H1 (cell line): ENCODE data around the gene UQCRFS1. TPM values are rescaled to one million over a fixed set of nuclear protein-coding genes. Genes with fewer than 3 reads are reported as not detected.

Source experiments
- CTCF ChIA-PET: fragments of 300-600 bp; sonication (Branson Sonifier 250); formaldehyde crosslinking; loops from one replicate; lab custom pipeline; 2021; ENCODE audit not compliant: partially characterized antibody; lab: Charles Lee
- POLR2A ChIA-PET: fragments of 300-600 bp; sonication (Branson Sonifier 250); formaldehyde crosslinking; loops from one replicate; lab custom pipeline; 2021; ENCODE audit warnings: inconsistent platforms; ENCODE audit not compliant: partially characterized antibody; lab: Charles Lee
- DNase-seq, 2 experiments: peaks; one replicate each; pipeline versions ENCODE4 v3.0.0 to v3.0.0-alpha.2; 2010 to 2022; ENCODE audit warnings: low spot score in 2 of 2, low read depth in 1 of 2, mixed read lengths in 1 of 2
- FAIRE-seq: peaks from 2 replicates; lab custom pipeline; 2011; peaks lifted over from hg19 to GRCh38; lab: Jason Lieb, UNC
- H2AFZ ChIP-seq: 2 replicates; pipeline ENCODE4 v1.8.1; 2012; ENCODE audit warnings: low read length, inconsistent platforms
- H2AK5ac ChIP-seq: 2 replicates; pipeline ENCODE4 v1.6.1; 2013; ENCODE audit warnings: low read depth, low read length
- H2BK120ac ChIP-seq: replicated peaks from 2 replicates; pipeline ENCODE3; 2013; ENCODE audit warnings: low read depth, low read length, inconsistent platforms
- H2BK12ac ChIP-seq: 2 replicates; pipeline ENCODE4 v1.6.1; 2013; ENCODE audit warnings: low read depth, low read length
- H2BK15ac ChIP-seq: 2 replicates; pipeline ENCODE4 v1.6.1; 2013; ENCODE audit warnings: low read length
- H2BK20ac ChIP-seq: 2 replicates; pipeline ENCODE4 v1.6.1; 2013; ENCODE audit warnings: low read length
- H2BK5ac ChIP-seq: 2 replicates; pipeline ENCODE4 v1.6.1; 2013; ENCODE audit warnings: low read depth, low read length
- H3K14ac ChIP-seq: 2 replicates; pipeline ENCODE4 v1.6.1; 2013; ENCODE audit warnings: inconsistent platforms; ENCODE audit not compliant: insufficient read length
- H3K18ac ChIP-seq: 2 replicates; pipeline ENCODE4 v1.6.1; 2013; ENCODE audit warnings: low read length; ENCODE audit errors: extremely low read depth
- H3K23ac ChIP-seq: 2 replicates; pipeline ENCODE4 v1.6.1; 2013; ENCODE audit warnings: inconsistent platforms; ENCODE audit not compliant: insufficient read length
- H3K23me2 ChIP-seq: 2 replicates; pipeline ENCODE4 v1.6.1; 2013; ENCODE audit warnings: low read depth, low read length
- H3K27ac ChIP-seq: 2 replicates; pipeline ENCODE4 v1.6.1; 2011; ENCODE audit warnings: low read depth, low read length, inconsistent platforms
- H3K27me3 ChIP-seq, 4 experiments: replicated peaks in 1 of 4; 1 replicate in 1 of 4; 2 replicates in 3 of 4; pipeline versions ENCODE4 v1.6.1 to v1.8.1; 2011 to 2013; ENCODE audit warnings: low read length in 3 of 4, mild to moderate bottlenecking in 3 of 4, inconsistent platforms in 2 of 4, mixed read lengths in 2 of 4, moderate library complexity in 1 of 4; ENCODE audit not compliant: control insufficient read depth in 3 of 4, insufficient read depth in 3 of 4; ENCODE audit errors: extremely low read depth in 1 of 4
- H3K36me3 ChIP-seq, 4 experiments: 2 replicates each; pipeline versions ENCODE4 v1.6.1 to v1.8.1; 2011 to 2013; ENCODE audit warnings: mild to moderate bottlenecking in 4 of 4, low read length in 3 of 4, moderate library complexity in 2 of 4, control low read depth in 1 of 4, inconsistent platforms in 1 of 4; ENCODE audit not compliant: insufficient read depth in 4 of 4, control insufficient read depth in 2 of 4
- H3K4ac ChIP-seq: replicated peaks from 2 replicates; pipeline ENCODE3; 2013; ENCODE audit warnings: low read length, low read depth, mixed read lengths, inconsistent platforms; ENCODE audit not compliant: insufficient read length
- H3K4me1 ChIP-seq, 4 experiments: replicated peaks in 1 of 4; 1 replicate in 1 of 4; 2 replicates in 3 of 4; pipeline versions ENCODE4 v1.6.1 to v1.8.1; 2011 to 2013; ENCODE audit warnings: low read length in 3 of 4, inconsistent platforms in 2 of 4, mixed read lengths in 1 of 4; ENCODE audit not compliant: insufficient read depth in 4 of 4, control insufficient read depth in 3 of 4
- H3K4me2 ChIP-seq, 2 experiments: 2 replicates each; pipeline versions ENCODE4 v1.6.1 to v1.8.1; 2011 to 2013; ENCODE audit warnings: low read depth in 2 of 2, low read length in 2 of 2, control low read depth in 1 of 2, inconsistent platforms in 1 of 2, mild to moderate bottlenecking in 1 of 2; ENCODE audit not compliant: insufficient read depth in 1 of 2
- H3K4me3 ChIP-seq, 4 experiments: fragments of 200-600, 300-600 bp in 1 of 4; sonication (generic), shearing (Covaris generic), sonication (Bioruptor Twin) in 1 of 4; 2 replicates each; pipeline versions ENCODE4 v1.5.1 to v1.8.1; 2011 to 2016; ENCODE audit warnings: low read length in 4 of 4, low read depth in 3 of 4, control low read depth in 2 of 4, inconsistent platforms in 2 of 4, mild to moderate bottlenecking in 2 of 4, mixed read lengths in 1 of 4, moderate library complexity in 1 of 4; ENCODE audit not compliant: insufficient read depth in 2 of 4; ENCODE audit errors: extremely low read depth in 1 of 4
- H3K56ac ChIP-seq: replicated peaks from 2 replicates; pipeline ENCODE3; 2013; ENCODE audit warnings: low read depth, mild to moderate bottlenecking, mixed read lengths, low read length, inconsistent platforms; ENCODE audit not compliant: insufficient read length
- H3K79me1 ChIP-seq: 2 replicates; pipeline ENCODE4 v1.6.1; 2013; ENCODE audit warnings: low read depth, low read length, control low read depth
- H3K79me2 ChIP-seq, 2 experiments: 2 replicates each; pipeline versions ENCODE4 v1.6.1 to v1.8.1; 2012 to 2013; ENCODE audit warnings: low read length in 2 of 2, mild to moderate bottlenecking in 2 of 2, inconsistent platforms in 1 of 2; ENCODE audit not compliant: insufficient read depth in 2 of 2, control insufficient read depth in 1 of 2
- H3K9ac ChIP-seq, 4 experiments: replicated peaks in 1 of 4; 1 replicate in 1 of 4; 2 replicates in 3 of 4; pipeline versions ENCODE4 v1.6.1 to v1.8.1; 2011 to 2013; ENCODE audit warnings: low read depth in 3 of 4, low read length in 3 of 4, control low read depth in 2 of 4, mild to moderate bottlenecking in 2 of 4, moderate library complexity in 2 of 4, inconsistent platforms in 1 of 4; ENCODE audit errors: extremely low read depth in 1 of 4
- H3K9me3 ChIP-seq, 2 experiments: 2 replicates each; pipeline versions ENCODE4 v1.6.1 to v1.8.1; 2012 to 2013; ENCODE audit warnings: mild to moderate bottlenecking in 2 of 2, moderate library complexity in 2 of 2, control low read depth in 1 of 2, inconsistent platforms in 1 of 2, low read depth in 1 of 2, low read length in 1 of 2, mixed read lengths in 1 of 2; ENCODE audit not compliant: insufficient read depth in 2 of 2
- H4K20me1 ChIP-seq, 2 experiments: replicated peaks in 1 of 2; 2 replicates each; pipeline versions ENCODE3 to v1.8.1; 2011 to 2013; ENCODE audit warnings: inconsistent platforms in 2 of 2, low read length in 2 of 2, mild to moderate bottlenecking in 1 of 2; ENCODE audit not compliant: insufficient read depth in 2 of 2, control insufficient read depth in 1 of 2
- H4K5ac ChIP-seq: 2 replicates; pipeline ENCODE4 v1.6.1; 2013; ENCODE audit warnings: low read length, low read depth, mixed read lengths, inconsistent platforms; ENCODE audit not compliant: insufficient read length
- H4K8ac ChIP-seq: 2 replicates; pipeline ENCODE4 v1.8.0; 2013; ENCODE audit warnings: mild to moderate bottlenecking, moderate library complexity, low read length, inconsistent platforms; ENCODE audit not compliant: insufficient read depth; ENCODE audit errors: extremely low read depth
- H4K91ac ChIP-seq: replicated peaks from 2 replicates; pipeline ENCODE3; 2013; ENCODE audit warnings: low read length, mixed read lengths, inconsistent platforms; ENCODE audit not compliant: insufficient read length
- MAX ChIP-seq: IDR thresholded peaks from 2 replicates; pipeline ENCODE4 v1.6.1; 2012; ENCODE audit warnings: inconsistent platforms
- PHF8 ChIP-seq: fragments of 200-600 bp; sonication (generic); conservative IDR thresholded peaks from 2 replicates; pipeline ENCODE4 v1.7.1; 2012; ENCODE audit warnings: low read depth, mild to moderate bottlenecking, inconsistent platforms, low read length, moderate library complexity
- RAD21 ChIP-seq, 2 experiments: IDR thresholded peaks in 1 of 2; conservative IDR thresholded peaks in 1 of 2; 2 replicates each; pipeline ENCODE4 v1.6.1; 2011; ENCODE audit warnings: low read depth in 2 of 2, low read length in 2 of 2, improper control_type of control experiment in 1 of 2, inconsistent platforms in 1 of 2, mild to moderate bottlenecking in 1 of 2, moderate library complexity in 1 of 2
- WGBS, 2 experiments: shearing (Covaris generic) in 1 of 2; methylation state at CpG; one replicate each; pipeline versions ENCODE4 v1.1.6 to v1.1.7; 2013 to 2015; ENCODE audit warnings: low lambda C conversion rate in 2 of 2, mixed read lengths in 2 of 2, inconsistent platforms in 1 of 2, low coverage in 1 of 2, missing lambda C conversion rate in 1 of 2; ENCODE audit not compliant: insufficient replicate concordance in 2 of 2, insufficient coverage in 1 of 2, insufficient read length in 1 of 2; ENCODE audit errors: extremely low coverage in 1 of 2, missing lambda C conversion rate in 1 of 2; 5-methylcytosine and 5-hydroxymethylcytosine counted together
- polyA plus RNA-seq, 7 experiments: library from polyadenylated mRNA; depleted of rRNA in 3 of 7; stranded (reverse) in 5 of 7; unstranded in 2 of 7; fragments of >200 nt in 5 of 7; fragments of 200-250 nt in 2 of 7; gene quantifications; 1 replicate in 5 of 7; 2 replicates in 1 of 7; 4 replicates in 1 of 7; pipeline versions ENCODE4 v1.2.1 to v1.2.3, GENCODE V29; 2011 to 2013; ENCODE audit warnings: missing spikeins in 2 of 7, mixed read lengths in 2 of 7
- total RNA-seq: library from RNA; stranded (reverse); fragmentation: NEBNext Ultra II Directional; extraction: Animal tissue kit (Norgen Biotek cat#: 25700); gene quantifications from 2 replicates; pipeline ENCODE4 v1.2.1, GENCODE V29; 2021
- TF ChIP-seq, protein P1 (sequence below), 3 experiments: IDR thresholded peaks; 1 replicate in 2 of 3; 2 replicates in 1 of 3; pipeline versions ENCODE4 v1.5.1 to v1.6.1; 2011; ENCODE audit warnings: low read length in 3 of 3, mild to moderate bottlenecking in 3 of 3, inconsistent platforms in 2 of 3, low read depth in 1 of 3, moderate library complexity in 1 of 3; ENCODE audit not compliant: insufficient read depth in 1 of 3; ENCODE audit errors: control extremely low read depth in 1 of 3

UQCRFS1 gene
- total and polyA plus RNA-seq, 2 of the 8 experiments (the other 6 are each of a cell fraction or from before 2014, with no cell fraction given), result 52.4 to 59.1 TPM

DNA sequence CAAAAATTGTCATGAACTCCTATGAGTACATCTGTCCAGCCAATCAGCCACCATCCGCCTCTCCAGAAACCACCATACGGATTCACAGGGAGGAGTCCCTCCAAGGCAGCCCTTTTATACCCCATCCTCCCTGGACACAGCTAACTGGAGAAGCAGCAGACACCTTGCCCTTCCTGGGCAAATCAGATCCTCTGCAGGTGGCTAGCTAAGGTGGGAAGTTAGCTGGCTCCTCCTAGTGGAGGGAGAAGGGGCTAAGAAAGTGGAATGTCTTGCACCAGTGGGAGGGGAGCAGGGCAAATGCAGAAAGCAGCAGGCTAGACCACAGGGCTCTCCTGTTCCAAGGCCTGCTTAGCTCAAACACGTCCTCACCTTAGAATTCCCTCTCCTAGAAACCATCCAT is 46.2 kb upstream of the UQCRFS1 start:
- Histone ChIP-seq H3K9me3 (peaks cover 10% of the 10 kb centered on the region in 2 experiments), H2BK20ac (no peak overlapping the region), H3K79me1 (no peaks in the 10 kb centered on the region), H3K4me1 (no peaks in the 10 kb centered on the region), H3K4me3 (no peak overlapping the region), H2BK120ac (no peak overlapping the region), H4K91ac (no peak overlapping the region), H2AFZ (no peak overlapping the region), H3K4ac (no peak overlapping the region), H4K5ac (no peak overlapping the region), H3K4me2 (no peak overlapping the region), H4K20me1 (no peaks in the 10 kb centered on the region), H3K18ac (no peak overlapping the region), H3K36me3 (no peaks in the 10 kb centered on the region; a peak in 1 of 8 replicates), H3K23me2 (no peaks in the 10 kb centered on the region), H3K79me2 (no peaks in the 10 kb centered on the region), H3K27ac (no peak overlapping the region), H3K9ac (no peak overlapping the region), H2BK12ac (no peak overlapping the region)
- CTCF ChIA-PET, result interaction anchor here (0.8 to 10.7 kb wide), 16 partner anchors 9 to 532 kb away, joined by 3 to 117 read pairs (median 4); no protein-coding TSS in a partner anchor
- no peak for FAIRE-seq
- no peak for TF ChIP-seq MAX
- TF ChIP-seq PHF8, result no peak
- peak; percentile 45 to 53 for TF ChIP-seq RAD21 (IDR thresholded peaks at IDR 0.05 in 1 of 2, conservative IDR thresholded peaks at IDR 0.05 in 1 of 2; ENCODE audit: low read depth in 2 of 2, low read length in 2 of 2)
- TF ChIP-seq, protein P1, sequence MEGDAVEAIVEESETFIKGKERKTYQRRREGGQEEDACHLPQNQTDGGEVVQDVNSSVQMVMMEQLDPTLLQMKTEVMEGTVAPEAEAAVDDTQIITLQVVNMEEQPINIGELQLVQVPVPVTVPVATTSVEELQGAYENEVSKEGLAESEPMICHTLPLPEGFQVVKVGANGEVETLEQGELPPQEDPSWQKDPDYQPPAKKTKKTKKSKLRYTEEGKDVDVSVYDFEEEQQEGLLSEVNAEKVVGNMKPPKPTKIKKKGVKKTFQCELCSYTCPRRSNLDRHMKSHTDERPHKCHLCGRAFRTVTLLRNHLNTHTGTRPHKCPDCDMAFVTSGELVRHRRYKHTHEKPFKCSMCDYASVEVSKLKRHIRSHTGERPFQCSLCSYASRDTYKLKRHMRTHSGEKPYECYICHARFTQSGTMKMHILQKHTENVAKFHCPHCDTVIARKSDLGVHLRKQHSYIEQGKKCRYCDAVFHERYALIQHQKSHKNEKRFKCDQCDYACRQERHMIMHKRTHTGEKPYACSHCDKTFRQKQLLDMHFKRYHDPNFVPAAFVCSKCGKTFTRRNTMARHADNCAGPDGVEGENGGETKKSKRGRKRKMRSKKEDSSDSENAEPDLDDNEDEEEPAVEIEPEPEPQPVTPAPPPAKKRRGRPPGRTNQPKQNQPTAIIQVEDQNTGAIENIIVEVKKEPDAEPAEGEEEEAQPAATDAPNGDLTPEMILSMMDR (IDR thresholded peaks at IDR 0.05; ENCODE audit: control extremely low read depth in 1 of 3, insufficient read depth in 1 of 3, low read depth in 1 of 3, low read length in 3 of 3), result peak; percentile 13 to 52 (median 33); a peak in 3 of 4 replicates
- TF ChIP-seq, all 59 proteins: peak for 2
- POLR2A ChIA-PET, result no interaction called here
- Histone ChIP-seq H3K23ac (no peak overlapping the region), H3K27me3 (no peaks in the 10 kb centered on the region), H2BK15ac (no peak overlapping the region), H3K14ac (no peak overlapping the region), H3K56ac (no peak overlapping the region), H4K8ac (no peak overlapping the region), H2BK5ac (no peak overlapping the region), H2AK5ac (no peak overlapping the region)
- DNase-seq, result no peak
- 90% methylated on average over 3 of the region's 3 CpGs; no CpG with 5 or more reads in 1 of the 2 experiments for WGBS, 2 experiments
